ENCODE results near the gene SMIM13. TPM values are rescaled to one million over a fixed set of nuclear protein-coding genes. Genes with fewer than 3 reads are reported as not detected.
A peak's percentile ranks its signal among the peaks of the same experiment; 100 is the strongest.

SMIM13 gene
- total RNA-seq, 4 donors from 2014 or later: 6.3 to 11.1 (median 9.6) TPM

DNA sequence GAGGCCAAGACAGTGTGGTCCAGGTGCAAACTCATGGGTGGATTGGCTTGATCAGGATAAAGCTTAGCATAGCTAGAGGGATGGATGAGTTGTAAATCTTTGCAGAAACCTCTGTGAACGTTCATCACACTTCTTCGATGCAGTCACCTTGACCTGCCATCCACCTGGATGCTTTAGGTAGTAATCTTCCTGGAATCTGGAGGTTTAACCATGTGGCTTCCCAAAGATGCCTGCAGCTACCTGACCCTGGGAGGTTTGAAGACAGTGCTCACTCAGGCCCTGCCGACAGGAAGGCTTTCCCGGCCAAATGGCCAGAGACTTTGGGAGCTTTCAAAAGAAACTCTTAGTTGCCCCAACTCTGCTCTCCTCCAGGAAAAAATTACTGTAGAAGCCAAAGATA is 73.3 kb downstream of the SMIM13 start:
- TF ChIP-seq EP300 (IDR thresholded peaks at IDR 0.05) (no peak), POLR2A (IDR thresholded peaks at IDR 0.05) (no peak)
- TF ChIP-seq, protein P1, sequence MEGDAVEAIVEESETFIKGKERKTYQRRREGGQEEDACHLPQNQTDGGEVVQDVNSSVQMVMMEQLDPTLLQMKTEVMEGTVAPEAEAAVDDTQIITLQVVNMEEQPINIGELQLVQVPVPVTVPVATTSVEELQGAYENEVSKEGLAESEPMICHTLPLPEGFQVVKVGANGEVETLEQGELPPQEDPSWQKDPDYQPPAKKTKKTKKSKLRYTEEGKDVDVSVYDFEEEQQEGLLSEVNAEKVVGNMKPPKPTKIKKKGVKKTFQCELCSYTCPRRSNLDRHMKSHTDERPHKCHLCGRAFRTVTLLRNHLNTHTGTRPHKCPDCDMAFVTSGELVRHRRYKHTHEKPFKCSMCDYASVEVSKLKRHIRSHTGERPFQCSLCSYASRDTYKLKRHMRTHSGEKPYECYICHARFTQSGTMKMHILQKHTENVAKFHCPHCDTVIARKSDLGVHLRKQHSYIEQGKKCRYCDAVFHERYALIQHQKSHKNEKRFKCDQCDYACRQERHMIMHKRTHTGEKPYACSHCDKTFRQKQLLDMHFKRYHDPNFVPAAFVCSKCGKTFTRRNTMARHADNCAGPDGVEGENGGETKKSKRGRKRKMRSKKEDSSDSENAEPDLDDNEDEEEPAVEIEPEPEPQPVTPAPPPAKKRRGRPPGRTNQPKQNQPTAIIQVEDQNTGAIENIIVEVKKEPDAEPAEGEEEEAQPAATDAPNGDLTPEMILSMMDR (IDR thresholded peaks at IDR 0.05): no peak
- DNase-seq (ENCODE audit: low spot score in 2 of 2): no peak
- H3K4me1 ChIP-seq: no peaks in the 10 kb centered on the region
- no peak overlapping the region for H3K27ac ChIP-seq
- H3K36me3 ChIP-seq: no peaks in the 10 kb centered on the region
- no peaks in the 10 kb centered on the region for H3K27me3 ChIP-seq
- no peak overlapping the region for H3K4me3 ChIP-seq
- 68 to 98% methylated on average over 4 of the region's 4 CpGs for WGBS, 2 donors
- H3K9me3 ChIP-seq: no peaks in the 10 kb centered on the region

DNA sequence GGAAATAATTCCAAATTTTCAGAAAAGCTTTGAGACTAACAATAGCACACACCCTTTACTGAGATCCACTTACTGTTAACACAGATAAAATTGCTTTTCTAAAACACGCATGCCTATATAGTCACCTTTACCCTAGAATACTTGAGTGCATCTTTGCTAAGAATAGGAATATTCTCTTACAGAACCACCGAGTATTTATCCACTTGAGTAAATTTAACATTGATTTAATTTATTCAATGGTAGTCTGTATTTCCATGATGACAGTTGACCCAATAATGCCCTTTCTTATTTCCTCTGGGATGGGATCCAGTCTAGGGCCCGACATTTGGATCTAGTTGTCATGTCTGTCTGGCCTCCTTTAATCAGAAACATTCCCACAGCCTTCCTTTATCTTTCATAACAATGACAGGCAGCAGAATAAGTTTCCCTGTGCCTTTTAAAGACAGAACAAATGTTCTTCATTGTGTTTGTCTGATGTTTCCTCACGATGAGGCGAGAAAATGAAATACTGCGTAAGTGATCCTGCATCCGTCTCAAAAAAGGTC is 74.5 kb downstream of the SMIM13 start:
- no peaks in the 10 kb centered on the region for H3K36me3 ChIP-seq
- no peak overlapping the region for H3K4me3 ChIP-seq
- no peak for DNase-seq (ENCODE audit: low spot score in 2 of 2)
- H3K4me1 ChIP-seq: peaks cover 0 to 9% (median 3%) of the 10 kb centered on the region in 4 donors
- 63 to 67% methylated on average over 7 of the region's 7 CpGs for WGBS, 2 donors
- no peak overlapping the region for H3K27ac ChIP-seq
- no peaks in the 10 kb centered on the region for H3K27me3 ChIP-seq
- TF ChIP-seq POLR2A (IDR thresholded peaks at IDR 0.05) (no peak), EP300 (IDR thresholded peaks at IDR 0.05) (no peak)
- TF ChIP-seq, protein P1 (IDR thresholded peaks at IDR 0.05): no peak
- H3K9me3 ChIP-seq: no peaks in the 10 kb centered on the region

DNA sequence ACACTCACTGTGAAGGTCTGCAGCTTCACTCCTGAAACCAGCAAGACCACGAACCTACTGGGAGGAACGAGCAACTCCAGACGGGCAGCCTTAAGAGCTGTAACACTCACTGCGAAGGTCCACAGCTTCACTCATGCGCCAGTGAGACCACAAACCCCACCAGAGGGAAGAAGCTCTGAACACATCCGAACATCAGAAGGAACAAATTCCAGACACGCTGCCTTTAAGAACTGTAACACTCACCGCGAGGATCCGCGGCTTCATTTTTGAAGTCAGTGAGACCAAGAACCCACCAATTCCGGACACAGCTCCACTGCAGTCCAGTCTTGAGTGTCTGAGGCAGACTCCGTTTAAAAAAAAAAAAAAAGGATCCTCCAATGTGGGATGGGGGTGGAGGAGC is 78.3 kb downstream of the SMIM13 start:
- WGBS, 2 donors: 95 to 96% methylated on average over 13 of the region's 13 CpGs
- no peaks in the 10 kb centered on the region for H3K9me3 ChIP-seq
- TF ChIP-seq EP300 (IDR thresholded peaks at IDR 0.05) (no peak), POLR2A (IDR thresholded peaks at IDR 0.05) (no peak)
- TF ChIP-seq, protein P1 (IDR thresholded peaks at IDR 0.05): no peak
- no peak overlapping the region for H3K4me3 ChIP-seq
- peaks cover 0 to 9% (median 3%) of the 10 kb centered on the region in 4 donors for H3K4me1 ChIP-seq
- H3K27ac ChIP-seq: no peak overlapping the region
- no peaks in the 10 kb centered on the region for H3K36me3 ChIP-seq
- no peak for DNase-seq (ENCODE audit: low spot score in 2 of 2)
- no peaks in the 10 kb centered on the region for H3K27me3 ChIP-seq

DNA sequence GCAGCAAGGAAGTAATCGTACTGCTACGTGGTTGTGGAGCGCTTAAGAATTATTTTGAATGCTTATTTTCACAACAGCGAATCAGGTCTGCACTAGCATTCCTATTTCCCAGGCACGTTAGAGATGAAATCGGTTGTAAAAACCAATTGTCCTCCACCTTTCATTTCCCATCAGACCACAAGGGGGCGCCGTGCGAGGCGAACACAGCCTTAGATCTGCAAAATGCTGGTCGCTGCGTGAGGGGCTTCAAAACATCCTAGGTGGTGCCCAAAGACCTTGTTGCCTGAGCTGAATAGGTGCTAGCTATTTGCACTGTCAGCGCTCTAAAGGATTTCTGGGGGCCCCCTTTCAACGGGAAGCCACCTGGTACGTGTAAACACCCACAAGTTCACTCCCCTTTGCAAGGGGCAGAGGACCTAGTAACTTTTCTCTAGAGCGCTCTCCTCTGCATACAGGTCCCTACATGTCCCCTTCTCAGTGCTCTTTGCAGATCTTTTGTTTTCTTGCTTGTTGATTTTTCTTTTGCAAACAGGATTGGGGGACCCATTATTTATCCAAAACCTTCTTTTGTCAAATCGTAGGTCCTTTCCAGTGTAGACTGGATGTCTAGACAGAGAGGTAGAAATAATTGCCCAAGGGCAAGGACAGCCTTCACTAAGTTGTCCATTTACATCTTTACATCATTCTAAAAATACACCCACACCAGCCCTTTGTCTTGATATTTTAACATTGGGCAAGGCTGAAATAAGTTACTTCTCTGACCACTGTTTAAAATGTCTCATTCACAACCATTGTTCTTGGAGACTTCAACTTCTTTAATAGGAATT is 79.1 kb downstream of the SMIM13 start:
- TF ChIP-seq POLR2A (IDR thresholded peaks at IDR 0.05) (no peak), EP300 (IDR thresholded peaks at IDR 0.05) (peak in 1 of 2 donors; percentile 19)
- TF ChIP-seq, protein P1 (IDR thresholded peaks at IDR 0.05): peak; percentile 79 to 91 (median 85)
- Histone ChIP-seq H3K4me3 (no peak overlapping the region), H3K27me3 (no peaks in the 10 kb centered on the region), H3K27ac (peak overlapping the region in 2 of 4 donors; percentile 13 to 22), H3K36me3 (no peaks in the 10 kb centered on the region), H3K4me1 (peaks cover 0 to 9% (median 3%) of the 10 kb centered on the region in 4 donors), H3K9me3 (no peaks in the 10 kb centered on the region)
- peak; percentile 64 to 82 for DNase-seq (ENCODE audit: low spot score in 2 of 2)
- WGBS, 2 donors: 27 to 36% methylated on average over 17 of the region's 17 CpGs

DNA sequence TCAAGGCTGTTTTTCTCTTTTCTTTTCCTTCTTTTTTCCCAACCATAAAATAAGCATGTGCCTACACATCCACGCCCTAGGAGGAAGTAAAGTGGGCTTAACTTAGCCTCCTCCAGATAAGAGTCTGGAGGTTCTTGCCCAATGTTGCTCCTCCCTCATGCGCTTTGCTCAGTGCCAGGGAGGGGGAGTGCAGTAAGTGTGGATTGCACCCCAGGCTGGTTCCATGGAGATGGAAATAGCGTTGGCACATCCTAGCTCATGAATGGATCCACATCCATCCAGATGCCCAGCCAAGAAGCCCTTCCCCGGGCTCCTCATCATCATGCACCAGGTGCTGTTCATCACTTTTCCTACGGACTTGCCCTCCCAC is 80.6 kb downstream of the SMIM13 start:
- no peaks in the 10 kb centered on the region for H3K27me3 ChIP-seq
- H3K4me1 ChIP-seq: peaks cover 0 to 9% (median 3%) of the 10 kb centered on the region in 4 donors
- TF ChIP-seq, protein P1 (IDR thresholded peaks at IDR 0.05): no peak
- no peak for TF ChIP-seq EP300 (IDR thresholded peaks at IDR 0.05)
- TF ChIP-seq POLR2A (IDR thresholded peaks at IDR 0.05): no peak
- no peaks in the 10 kb centered on the region for H3K36me3 ChIP-seq
- WGBS, 2 donors: 95 to 97% methylated on average over 5 of the region's 5 CpGs
- H3K9me3 ChIP-seq: peaks cover 0 to 1% (median 0%) of the 10 kb centered on the region in 4 donors
- DNase-seq (ENCODE audit: low spot score in 2 of 2): no peak
- no peak overlapping the region for H3K4me3 ChIP-seq
- H3K27ac ChIP-seq: no peak overlapping the region
